Fibroblast of lung (primary cell): ENCODE measurements around the gene IL6R. TPM values are rescaled to one million over a fixed set of nuclear protein-coding genes. Genes with fewer than 3 reads are reported as not detected.

Experiments used
- DNase-seq, 2 donors: peaks; one replicate each; pipeline versions ENCODE4 v3.0.0 to v3.0.0-alpha.2; 2010; ENCODE audit warnings: low read depth in 2 of 2
- H2AFZ ChIP-seq: 2 replicates; pipeline ENCODE4 v1.5.1; 2012; ENCODE audit warnings: low read length, control low read depth, inconsistent platforms
- H3K27ac ChIP-seq: 2 replicates; pipeline ENCODE4 v1.5.1; 2011; ENCODE audit warnings: low read length, control low read depth; ENCODE audit not compliant: insufficient read depth
- H3K27me3 ChIP-seq: 2 replicates; pipeline ENCODE4 v1.5.1; 2011; ENCODE audit warnings: mild to moderate bottlenecking, low read length; ENCODE audit not compliant: control insufficient read depth, insufficient read depth
- H3K36me3 ChIP-seq: 2 replicates; pipeline ENCODE4 v1.5.1; 2011; ENCODE audit warnings: low read length; ENCODE audit not compliant: control insufficient read depth, insufficient read depth
- H3K4me1 ChIP-seq: 2 replicates; pipeline ENCODE4 v1.5.1; 2011; ENCODE audit warnings: low read length; ENCODE audit not compliant: control insufficient read depth, insufficient read depth; ENCODE audit errors: extremely low read depth
- H3K4me2 ChIP-seq: 2 replicates; pipeline ENCODE4 v1.5.1; 2011; ENCODE audit warnings: low read length, control low read depth; ENCODE audit not compliant: insufficient read depth; ENCODE audit errors: extremely low read depth
- H3K4me3 ChIP-seq, 4 experiments: fragments of 200-600 bp in 1 of 4; sonication (generic) in 1 of 4; replicated peaks in 1 of 4; 2 replicates each; pipeline ENCODE4 v1.5.1; 2011 to 2016; ENCODE audit warnings: low read length in 4 of 4, low read depth in 3 of 4, mild to moderate bottlenecking in 3 of 4, control low read depth in 2 of 4, inconsistent platforms in 1 of 4, mixed read lengths in 1 of 4; ENCODE audit not compliant: insufficient read depth in 1 of 4; ENCODE audit errors: control extremely low read depth in 1 of 4
- H3K79me2 ChIP-seq: 2 replicates; pipeline ENCODE4 v1.5.1; 2012; ENCODE audit warnings: mild to moderate bottlenecking, low read length, inconsistent platforms; ENCODE audit not compliant: control insufficient read depth, insufficient read depth
- H3K9ac ChIP-seq: 2 replicates; pipeline ENCODE4 v1.5.1; 2011; ENCODE audit warnings: mild to moderate bottlenecking, low read length, control low read depth; ENCODE audit not compliant: insufficient read depth
- H3K9me3 ChIP-seq: 2 replicates; pipeline ENCODE4 v1.5.1; 2012; ENCODE audit warnings: low read depth, low read length; ENCODE audit not compliant: control insufficient read depth, insufficient read depth
- H4K20me1 ChIP-seq: 2 replicates; pipeline ENCODE4 v1.5.1; 2011; ENCODE audit warnings: low read length; ENCODE audit not compliant: control insufficient read depth, insufficient read depth; ENCODE audit errors: extremely low read depth
- CTCF ChIP-seq, 2 donors: IDR thresholded peaks in 1 of 2; conservative IDR thresholded peaks in 1 of 2; 1 replicate in 1 of 2; 2 replicates in 1 of 2; pipeline ENCODE4 v1.5.1; 2011 to 2012; ENCODE audit warnings: low read length in 2 of 2, control low read depth in 1 of 2, inconsistent platforms in 1 of 2, low read depth in 1 of 2, mild to moderate bottlenecking in 1 of 2
- EZH2 ChIP-seq: IDR thresholded peaks from 2 replicates; pipeline ENCODE4 v1.5.1; 2012; ENCODE audit warnings: low read length, control low read depth, mild to moderate bottlenecking; ENCODE audit errors: missing control alignments
- polyA plus RNA-seq, 2 donors: library from polyadenylated mRNA; depleted of rRNA in 1 of 2; stranded (reverse) in 1 of 2; unstranded in 1 of 2; fragments of >200 nt; gene quantifications; 2 replicates each; pipeline ENCODE4 v1.2.1, GENCODE V29; 2011 to 2012; ENCODE audit warnings: missing spikeins in 1 of 2
- total RNA-seq: library from RNA; depleted of rRNA; stranded (reverse); fragments of >200 nt; gene quantifications from 2 replicates; pipeline ENCODE4 v1.2.1, GENCODE V29; 2014

IL6R gene
- total and polyA plus RNA-seq, 2 donors (not counting 1 experiment from before 2014, with no cell fraction given), result 21.0 to 22.7 TPM

GRCh38 chr1:154425172-154425571, 20.0 kb downstream of the IL6R start:
- Histone ChIP-seq H3K9me3 (no peaks in the 10 kb centered on the region), H3K4me3 (no peak overlapping the region), H3K79me2 (peaks cover 4% of the 10 kb centered on the region), H2AFZ (no peak overlapping the region), H3K9ac (no peak overlapping the region), H3K36me3 (peaks cover 3% of the 10 kb centered on the region), H3K27ac (no peak overlapping the region), H3K27me3 (no peaks in the 10 kb centered on the region), H4K20me1 (no peaks in the 10 kb centered on the region), H3K4me1 (peaks cover 49% of the 10 kb centered on the region), H3K4me2 (no peak overlapping the region)
- TF ChIP-seq CTCF (conservative IDR thresholded peaks at IDR 0.05 in 1 of 2, IDR thresholded peaks at IDR 0.05 in 1 of 2; ENCODE audit: low read depth in 1 of 2, low read length in 2 of 2), result no peak
- no peak for TF ChIP-seq EZH2
- DNase-seq, result peak in 1 of 2 donors; percentile 31

DNA sequence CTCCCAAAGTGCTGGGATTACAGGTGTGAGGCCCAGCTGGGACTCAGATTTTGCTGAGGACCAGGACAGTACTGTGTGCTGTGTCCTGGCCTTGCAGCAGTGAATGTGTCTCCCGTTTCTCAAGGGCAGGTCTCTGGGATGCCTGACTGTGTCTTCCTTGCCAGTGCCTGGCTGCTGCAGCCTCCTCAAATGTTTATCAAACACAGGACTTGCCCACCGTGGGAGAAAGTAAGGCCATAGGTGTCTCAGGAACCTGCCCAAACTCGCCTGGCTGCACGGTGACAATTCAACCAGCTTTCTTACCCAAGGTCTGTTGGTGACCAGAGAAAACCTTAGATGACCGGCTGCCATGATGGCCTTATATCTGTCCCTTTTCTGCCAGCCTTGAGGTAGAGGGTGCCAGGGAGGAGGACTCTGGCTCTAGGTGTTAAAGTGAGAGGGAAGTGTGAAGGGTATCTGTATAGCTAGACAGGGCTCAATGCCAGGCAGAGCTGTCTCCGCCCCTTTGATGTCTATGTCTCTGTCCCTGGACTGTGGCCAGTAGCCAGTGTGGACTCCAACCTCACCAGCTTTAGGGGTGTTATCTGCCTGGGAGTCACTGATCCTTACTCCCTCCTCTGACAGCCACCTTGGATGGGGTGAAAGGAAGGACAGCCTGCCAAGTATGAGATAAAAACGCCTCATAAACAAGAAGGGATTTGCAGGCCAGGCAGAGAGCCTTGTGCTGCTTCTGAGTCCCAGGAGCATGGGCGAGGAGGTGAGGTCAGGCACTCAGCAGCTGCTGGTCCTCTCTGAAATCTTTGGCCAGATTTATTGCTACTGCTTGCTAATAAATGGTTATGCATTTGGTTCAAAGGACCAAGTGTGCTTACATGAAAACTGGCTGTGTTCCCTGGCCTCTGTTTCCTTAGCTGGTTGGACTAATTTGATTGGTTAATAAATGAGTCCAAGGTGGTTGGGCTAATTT, 22.3 kb downstream of the IL6R start:
- H3K4me1 ChIP-seq, result peaks cover 46% of the 10 kb centered on the region
- no peak overlapping the region for H3K4me2 ChIP-seq
- H3K4me3 ChIP-seq, result no peak overlapping the region
- no peaks in the 10 kb centered on the region for H3K9me3 ChIP-seq
- H3K9ac ChIP-seq, result no peak overlapping the region
- no peak overlapping the region for H2AFZ ChIP-seq
- H3K27me3 ChIP-seq, result no peaks in the 10 kb centered on the region
- H3K79me2 ChIP-seq, result peaks cover 2% of the 10 kb centered on the region
- peak overlapping the region; percentile 30 for H3K27ac ChIP-seq
- peak; percentile 36 to 47 for DNase-seq
- TF ChIP-seq CTCF (conservative IDR thresholded peaks at IDR 0.05 in 1 of 2, IDR thresholded peaks at IDR 0.05 in 1 of 2; ENCODE audit: low read depth in 1 of 2, low read length in 2 of 2) (no peak), EZH2 (no peak)
- H4K20me1 ChIP-seq, result no peaks in the 10 kb centered on the region
- peaks cover 5% of the 10 kb centered on the region for H3K36me3 ChIP-seq

DNA sequence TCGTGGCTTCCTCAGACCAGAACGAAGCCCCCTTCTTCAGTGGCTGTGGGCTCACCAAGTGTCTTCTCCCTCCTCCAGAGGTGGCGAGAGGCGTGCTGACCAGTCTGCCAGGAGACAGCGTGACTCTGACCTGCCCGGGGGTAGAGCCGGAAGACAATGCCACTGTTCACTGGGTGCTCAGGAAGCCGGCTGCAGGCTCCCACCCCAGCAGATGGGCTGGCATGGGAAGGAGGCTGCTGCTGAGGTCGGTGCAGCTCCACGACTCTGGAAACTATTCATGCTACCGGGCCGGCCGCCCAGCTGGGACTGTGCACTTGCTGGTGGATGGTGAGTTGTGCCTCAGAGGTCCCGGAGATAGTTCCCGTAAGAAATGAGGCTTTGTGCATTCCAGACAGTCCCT, 24.0 kb downstream of the IL6R start:
- DNase-seq, result no peak
- Histone ChIP-seq H3K27ac (no peak overlapping the region), H2AFZ (no peak overlapping the region)

More for the DNA sequence above, 24.0 kb downstream of the IL6R start:
- no peak overlapping the region for H3K4me2 ChIP-seq
- no peak overlapping the region for H3K9ac ChIP-seq
- peaks cover 32% of the 10 kb centered on the region for H3K4me1 ChIP-seq
- H3K36me3 ChIP-seq, result peaks cover 5% of the 10 kb centered on the region
- no peaks in the 10 kb centered on the region for H3K27me3 ChIP-seq
- TF ChIP-seq EZH2 (no peak), CTCF (conservative IDR thresholded peaks at IDR 0.05 in 1 of 2, IDR thresholded peaks at IDR 0.05 in 1 of 2; ENCODE audit: low read depth in 1 of 2, low read length in 2 of 2) (no peak)
- no peaks in the 10 kb centered on the region for H4K20me1 ChIP-seq
- no peaks in the 10 kb centered on the region for H3K79me2 ChIP-seq
- no peak overlapping the region for H3K4me3 ChIP-seq
- no peaks in the 10 kb centered on the region for H3K9me3 ChIP-seq
